ENCODE results near the gene RAB20. TPM values are rescaled to one million over a fixed set of nuclear protein-coding genes. Genes with fewer than 3 reads are reported as not detected.
A peak's percentile ranks its signal among the peaks of the same experiment; 100 is the strongest.

The RAB20 gene
- total and polyA plus RNA-seq, 10 of the 15 experiments (the other 5 are each of a cell fraction or from before 2014, with no cell fraction given) = 0.48 to 33.1 (median 9.6) TPM

DNA sequence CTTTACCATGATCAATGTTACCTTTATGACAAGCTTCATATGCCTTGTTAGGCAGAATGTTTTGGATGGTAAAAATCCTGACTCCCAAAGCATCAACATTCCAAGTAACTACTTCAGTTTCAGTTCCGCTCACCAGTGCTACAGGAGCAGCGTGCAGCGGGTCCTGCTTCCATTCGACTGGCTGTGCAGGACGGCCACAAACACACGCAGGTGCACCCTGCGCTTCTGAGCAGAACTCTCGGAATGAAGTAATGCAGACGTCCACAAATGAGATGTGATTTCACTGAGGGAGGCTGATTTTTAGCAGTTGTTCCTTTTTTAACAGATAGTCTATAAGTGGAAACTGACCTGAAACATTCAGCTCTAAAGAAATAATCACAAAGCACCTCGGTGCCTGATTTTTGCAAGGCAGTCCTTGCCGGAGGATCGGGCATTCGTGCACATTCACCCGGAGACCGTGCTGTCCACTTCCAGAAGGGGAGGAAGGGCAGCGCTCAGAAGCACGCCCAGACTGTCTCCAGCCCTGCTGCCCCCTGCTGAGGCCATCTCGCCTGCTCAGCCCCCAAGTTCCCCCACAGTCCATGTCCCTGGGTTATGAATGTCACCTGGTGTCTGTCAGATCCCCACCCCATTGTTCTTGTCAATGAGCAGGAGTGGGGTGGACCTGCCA is 85.8 kb downstream of the RAB20 start (continued):
- no peak for TF ChIP-seq MYB (IDR thresholded peaks at IDR 0.05; ENCODE audit: borderline replicate concordance, low read depth, low read length)
- TF ChIP-seq, protein P1, sequence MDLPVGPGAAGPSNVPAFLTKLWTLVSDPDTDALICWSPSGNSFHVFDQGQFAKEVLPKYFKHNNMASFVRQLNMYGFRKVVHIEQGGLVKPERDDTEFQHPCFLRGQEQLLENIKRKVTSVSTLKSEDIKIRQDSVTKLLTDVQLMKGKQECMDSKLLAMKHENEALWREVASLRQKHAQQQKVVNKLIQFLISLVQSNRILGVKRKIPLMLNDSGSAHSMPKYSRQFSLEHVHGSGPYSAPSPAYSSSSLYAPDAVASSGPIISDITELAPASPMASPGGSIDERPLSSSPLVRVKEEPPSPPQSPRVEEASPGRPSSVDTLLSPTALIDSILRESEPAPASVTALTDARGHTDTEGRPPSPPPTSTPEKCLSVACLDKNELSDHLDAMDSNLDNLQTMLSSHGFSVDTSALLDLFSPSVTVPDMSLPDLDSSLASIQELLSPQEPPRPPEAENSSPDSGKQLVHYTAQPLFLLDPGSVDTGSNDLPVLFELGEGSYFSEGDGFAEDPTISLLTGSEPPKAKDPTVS (IDR thresholded peaks at IDR 0.05; ENCODE audit: low read depth, low read length) = no peak
- no peak for TF ChIP-seq CBFB (IDR thresholded peaks at IDR 0.05; ENCODE audit: low read depth)
- no peak for TF ChIP-seq SUZ12 (IDR thresholded peaks at IDR 0.05; ENCODE audit: unreplicated experiment)
- TF ChIP-seq, protein P2, sequence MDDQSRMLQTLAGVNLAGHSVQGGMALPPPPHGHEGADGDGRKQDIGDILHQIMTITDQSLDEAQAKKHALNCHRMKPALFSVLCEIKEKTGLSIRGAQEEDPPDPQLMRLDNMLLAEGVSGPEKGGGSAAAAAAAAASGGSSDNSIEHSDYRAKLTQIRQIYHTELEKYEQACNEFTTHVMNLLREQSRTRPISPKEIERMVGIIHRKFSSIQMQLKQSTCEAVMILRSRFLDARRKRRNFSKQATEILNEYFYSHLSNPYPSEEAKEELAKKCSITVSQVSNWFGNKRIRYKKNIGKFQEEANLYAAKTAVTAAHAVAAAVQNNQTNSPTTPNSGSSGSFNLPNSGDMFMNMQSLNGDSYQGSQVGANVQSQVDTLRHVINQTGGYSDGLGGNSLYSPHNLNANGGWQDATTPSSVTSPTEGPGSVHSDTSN (IDR thresholded peaks at IDR 0.05; ENCODE audit: insufficient replicate concordance, low read depth, low read length) = no peak
- no peak for TF ChIP-seq HDAC6 (IDR thresholded peaks at IDR 0.05; ENCODE audit: unreplicated experiment)
- TF ChIP-seq TCF7 (IDR thresholded peaks at IDR 0.05; ENCODE audit: borderline replicate concordance) = no peak
- no peak for TF ChIP-seq ZNF217 (IDR thresholded peaks at IDR 0.05)
- TF ChIP-seq MEF2A (IDR thresholded peaks at IDR 0.05; ENCODE audit: insufficient read depth, low read depth, low read length) = peak; percentile 59; the same call in 1 of the 2 replicates
- TF ChIP-seq BCL11A (IDR thresholded peaks at IDR 0.05; ENCODE audit: low read depth, low read length) = no peak
- TF ChIP-seq IKZF1 (conservative IDR thresholded peaks at IDR 0.05) = peak; percentile 33; the same call in 1 of the 2 replicates
- TF ChIP-seq WRNIP1 (IDR thresholded peaks at IDR 0.05; ENCODE audit: borderline replicate concordance, low read depth, low read length) = no peak
- TF ChIP-seq, protein P3, sequence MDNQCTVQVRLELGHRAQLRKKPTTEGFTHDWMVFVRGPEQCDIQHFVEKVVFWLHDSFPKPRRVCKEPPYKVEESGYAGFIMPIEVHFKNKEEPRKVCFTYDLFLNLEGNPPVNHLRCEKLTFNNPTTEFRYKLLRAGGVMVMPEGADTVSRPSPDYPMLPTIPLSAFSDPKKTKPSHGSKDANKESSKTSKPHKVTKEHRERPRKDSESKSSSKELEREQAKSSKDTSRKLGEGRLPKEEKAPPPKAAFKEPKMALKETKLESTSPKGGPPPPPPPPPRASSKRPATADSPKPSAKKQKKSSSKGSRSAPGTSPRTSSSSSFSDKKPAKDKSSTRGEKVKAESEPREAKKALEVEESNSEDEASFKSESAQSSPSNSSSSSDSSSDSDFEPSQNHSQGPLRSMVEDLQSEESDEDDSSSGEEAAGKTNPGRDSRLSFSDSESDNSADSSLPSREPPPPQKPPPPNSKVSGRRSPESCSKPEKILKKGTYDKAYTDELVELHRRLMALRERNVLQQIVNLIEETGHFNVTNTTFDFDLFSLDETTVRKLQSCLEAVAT (IDR thresholded peaks at IDR 0.05) = no peak
- TF ChIP-seq MXI1 (IDR thresholded peaks at IDR 0.05; ENCODE audit: low read depth, low read length) = no peak
- TF ChIP-seq SMARCA5 (IDR thresholded peaks at IDR 0.05) = no peak
- TF ChIP-seq NBN (IDR thresholded peaks at IDR 0.05) = no peak
- TF ChIP-seq TCF3 (IDR thresholded peaks at IDR 0.05; ENCODE audit: borderline replicate concordance, insufficient read depth, low read depth, low read length) = no peak
- peak; percentile 71; the same call in 1 of the 2 replicates for TF ChIP-seq ZBED1 (IDR thresholded peaks at IDR 0.05; ENCODE audit: borderline replicate concordance)
- no peak for TF ChIP-seq SREBF2 (IDR thresholded peaks at IDR 0.05; ENCODE audit: low read length)
- no peak for TF ChIP-seq EGR1 (IDR thresholded peaks at IDR 0.05; ENCODE audit: borderline replicate concordance in 1 of 2, low read depth in 2 of 2, low read length in 2 of 2)
- no peak for TF ChIP-seq MYC (IDR thresholded peaks at IDR 0.05; ENCODE audit: insufficient read depth, insufficient read length, insufficient replicate concordance, low read length, severe bottlenecking)
- peak; percentile 74; the same call in 1 of the 2 replicates for TF ChIP-seq NFIC (IDR thresholded peaks at IDR 0.05; ENCODE audit: low read depth, low read length)
- TF ChIP-seq NR2F1 (conservative IDR thresholded peaks at IDR 0.05) = no peak
- TF ChIP-seq RUNX3 (IDR thresholded peaks at IDR 0.05; ENCODE audit: low read length) = peak; percentile 80
- TF ChIP-seq IRF4 (IDR thresholded peaks at IDR 0.05; ENCODE audit: low read depth, low read length) = no peak
- no peak for TF ChIP-seq MTA3 (IDR thresholded peaks at IDR 0.05; ENCODE audit: borderline replicate concordance, low read length)
